SK-N-SH treated with all-trans-retinoic acid at 6 μM for 48 hours (cell line): ENCODE results near the gene HS3ST5.
"Not testable (repeated sequence)": the region's sequence is repeated elsewhere in the genome, so short reads cannot be mapped to it uniquely, and the experiment has no call there.

Experiments used
- ATAC-seq: fragments of 200-7000 bp; cut with Tn5 transposase; 3 replicates; pipeline ENCODE4 v1.9.1; 2020; ENCODE audit warnings: mild to moderate bottlenecking, moderate library complexity
- ARNTL ChIP-seq: fragments of 450-650 bp; formaldehyde crosslinking; IDR thresholded peaks from 2 replicates; pipeline ENCODE4 v1.5.0; 2020; ENCODE audit warnings: low read depth, mild to moderate bottlenecking, moderate library complexity, borderline replicate concordance
- BACH2 ChIP-seq: fragments of 250-450 bp; sonication (Bioruptor Pico); IDR thresholded peaks from 2 replicates; pipeline ENCODE4 v1.9.0; 2021; ENCODE audit warnings: mild to moderate bottlenecking, borderline replicate concordance
- CREB5 ChIP-seq: fragments of 250-450 bp; sonication (Bioruptor Pico); IDR thresholded peaks from 2 replicates; pipeline ENCODE4 v1.5.1; 2020; ENCODE audit warnings: low read depth, mild to moderate bottlenecking, moderate library complexity
- CSDC2 ChIP-seq: fragments of 250-450 bp; sonication (Bioruptor Pico); IDR thresholded peaks from 2 replicates; pipeline ENCODE4 v1.5.0; 2020; ENCODE audit warnings: mild to moderate bottlenecking, moderate library complexity
- CSRNP3 ChIP-seq: fragments of 250-450 bp; sonication (Bioruptor Pico); IDR thresholded peaks from 2 replicates; pipeline ENCODE4 v1.5.1; 2021; ENCODE audit warnings: mild to moderate bottlenecking, moderate library complexity
- ESRRG ChIP-seq: fragments of 250-450 bp; sonication (Bioruptor Pico); IDR thresholded peaks from 2 replicates; pipeline ENCODE4 v1.6.1; 2021; ENCODE audit warnings: mild to moderate bottlenecking
- GLIS3 ChIP-seq: fragments of 250-450 bp; sonication (Bioruptor Pico); IDR thresholded peaks from 2 replicates; pipeline ENCODE4 v1.5.0; 2020; ENCODE audit warnings: mild to moderate bottlenecking, moderate library complexity
- ISL1 ChIP-seq: fragments of 250-450 bp; sonication (Bioruptor Pico); IDR thresholded peaks from 2 replicates; pipeline ENCODE4 v2.1.2; 2022; ENCODE audit warnings: mild to moderate bottlenecking, moderate library complexity
- OSR1 ChIP-seq: fragments of 250-450 bp; sonication (Bioruptor Pico); IDR thresholded peaks from 2 replicates; pipeline ENCODE4 v1.8.0; 2022; ENCODE audit warnings: moderate library complexity, mild to moderate bottlenecking, inconsistent platforms
- PATZ1 ChIP-seq: fragments of 250-450 bp; sonication (Bioruptor Pico); IDR thresholded peaks from 2 replicates; pipeline ENCODE4 v1.8.0; 2020; ENCODE audit warnings: mild to moderate bottlenecking, moderate library complexity, borderline replicate concordance
- POU6F1 ChIP-seq: fragments of 250-450 bp; sonication (Bioruptor Pico); IDR thresholded peaks from 2 replicates; pipeline ENCODE4 v1.8.0; 2021; ENCODE audit warnings: low read depth, mild to moderate bottlenecking, moderate library complexity, borderline replicate concordance
- PPARA ChIP-seq: fragments of 250-450 bp; sonication (Bioruptor Pico); IDR thresholded peaks from 2 replicates; pipeline ENCODE4 v1.5.0; 2020; ENCODE audit warnings: mild to moderate bottlenecking, borderline replicate concordance
- RARB ChIP-seq: fragments of 250-450 bp; sonication (Bioruptor Pico); IDR thresholded peaks from 2 replicates; pipeline ENCODE4 v1.8.0; 2021; ENCODE audit warnings: mild to moderate bottlenecking, moderate library complexity
- SNAI2 ChIP-seq: fragments of 250-450 bp; sonication (Bioruptor Pico); IDR thresholded peaks from 2 replicates; pipeline ENCODE4 v1.5.0; 2020; ENCODE audit warnings: mild to moderate bottlenecking, moderate library complexity
- TCF4 ChIP-seq: fragments of 250-450 bp; sonication (Bioruptor Pico); IDR thresholded peaks from 2 replicates; pipeline ENCODE4 v1.8.0; 2021; ENCODE audit warnings: mild to moderate bottlenecking, moderate library complexity, borderline replicate concordance
- TOX ChIP-seq: fragments of 250-450 bp; sonication (Bioruptor Pico); IDR thresholded peaks from 2 replicates; pipeline ENCODE4 v1.8.0; 2021; ENCODE audit warnings: mild to moderate bottlenecking, moderate library complexity, borderline replicate concordance
- TSHZ2 ChIP-seq: fragments of 250-450 bp; sonication (Bioruptor Pico); IDR thresholded peaks from 2 replicates; pipeline ENCODE4 v1.5.0; 2020; ENCODE audit warnings: mild to moderate bottlenecking, moderate library complexity
- ZC3H10 ChIP-seq: fragments of 250-450 bp; sonication (Bioruptor Pico); IDR thresholded peaks from 2 replicates; pipeline ENCODE4 v1.5.1; 2021; ENCODE audit warnings: mild to moderate bottlenecking, moderate library complexity
- ZFP3 ChIP-seq: fragments of 250-450 bp; sonication (Bioruptor Pico); IDR thresholded peaks from 2 replicates; pipeline ENCODE4 v1.5.0; 2020; ENCODE audit warnings: mild to moderate bottlenecking, moderate library complexity
- ZFP30 ChIP-seq: fragments of 450-650 bp; formaldehyde crosslinking; IDR thresholded peaks from 2 replicates; pipeline ENCODE4 v1.5.0; 2022; ENCODE audit warnings: mild to moderate bottlenecking, moderate library complexity
- ZNF565 ChIP-seq: fragments of 450-650 bp; formaldehyde crosslinking; conservative IDR thresholded peaks from 2 replicates; pipeline ENCODE4 v1.5.0; 2020; ENCODE audit warnings: low read depth, mild to moderate bottlenecking, moderate library complexity
- ZNF70 ChIP-seq: fragments of 450-650 bp; formaldehyde crosslinking; IDR thresholded peaks from 2 replicates; pipeline ENCODE4 v1.5.0; 2020; ENCODE audit warnings: mild to moderate bottlenecking, moderate library complexity
- ZNF8 ChIP-seq: fragments of 450-650 bp; formaldehyde crosslinking; IDR thresholded peaks from 2 replicates; pipeline ENCODE4 v1.5.0; 2020; ENCODE audit warnings: mild to moderate bottlenecking, moderate library complexity

HS3ST5 gene

GRCh38 chr6:114030767-114031166 lies 312.1 kb downstream of the HS3ST5 start:
- TF ChIP-seq CSRNP3 (CRISPR knock-in tag): no peak
- TF ChIP-seq ZNF70 (CRISPR knock-in tag): no peak
- TF ChIP-seq ZNF565 (CRISPR knock-in tag): no peak
- no peak for TF ChIP-seq TCF4 (CRISPR knock-in tag)
- TF ChIP-seq RARB: no peak
- TF ChIP-seq CSDC2 (CRISPR knock-in tag): no peak
- TF ChIP-seq ZNF8: no peak
- no peak for TF ChIP-seq ESRRG (CRISPR knock-in tag)
- no peak for TF ChIP-seq ZC3H10 (CRISPR knock-in tag)
- no peak for TF ChIP-seq GLIS3 (CRISPR knock-in tag)
- TF ChIP-seq ARNTL: no peak
- no peak for TF ChIP-seq TOX (CRISPR knock-in tag)
- no peak for TF ChIP-seq ZFP30 (CRISPR knock-in tag)
- no peak for TF ChIP-seq POU6F1 (CRISPR knock-in tag)
- no peak for TF ChIP-seq SNAI2
- no peak for ATAC-seq

- no peak for ATAC-seq
- no peak for TF ChIP-seq GLIS3 (CRISPR knock-in tag)
- no peak for TF ChIP-seq CSRNP3 (CRISPR knock-in tag)
- no peak for TF ChIP-seq CSDC2 (CRISPR knock-in tag)
- no peak for TF ChIP-seq CREB5
- no peak for TF ChIP-seq ZFP30 (CRISPR knock-in tag)
- TF ChIP-seq PPARA: no peak
- no peak for TF ChIP-seq ZC3H10 (CRISPR knock-in tag)
These were observed 318.1 kb downstream of the HS3ST5 start for GRCh38 chr6:114024746-114025145.

GRCh38 chr6:114020196-114020595 lies 322.6 kb downstream of the HS3ST5 start:
- ATAC-seq: no peak
- TF ChIP-seq OSR1 (CRISPR knock-in tag) (no peak), POU6F1 (CRISPR knock-in tag) (no peak), RARB (no peak), ZFP3 (CRISPR knock-in tag) (no peak), TOX (CRISPR knock-in tag) (no peak), TCF4 (CRISPR knock-in tag) (no peak), ZFP30 (CRISPR knock-in tag) (no peak), ZNF565 (CRISPR knock-in tag) (no peak), PPARA (no peak), ARNTL (no peak), BACH2 (no peak), GLIS3 (CRISPR knock-in tag) (no peak), ESRRG (CRISPR knock-in tag) (no peak), ZNF8 (no peak), TSHZ2 (CRISPR knock-in tag) (no peak), ISL1 (no peak), ZNF70 (CRISPR knock-in tag) (no peak), PATZ1 (CRISPR knock-in tag) (no peak)

- not testable (repeated sequence) for ATAC-seq
These were observed 325.7 kb downstream of the HS3ST5 start for GRCh38 chr6:114017146-114017545.

GRCh38 chr6:114014106-114014505 lies 328.7 kb downstream of the HS3ST5 start:
- not testable (repeated sequence) for ATAC-seq

GRCh38 chr6:114011486-114011885 lies 331.3 kb downstream of the HS3ST5 start:
- not testable (repeated sequence) for ATAC-seq
